AG09319 (cell line): ENCODE data around the gene SRSF7.
A peak's percentile ranks its signal among the peaks of the same experiment; 100 is the strongest.
"Not testable (repeated sequence)": the region's sequence is repeated elsewhere in the genome, so short reads cannot be mapped to it uniquely, and the experiment has no call there.

Experiments used
- DNase-seq: peaks from one replicate; pipeline ENCODE4 v3.0.0-alpha.2; 2010; ENCODE audit warnings: low read depth; ENCODE audit errors: extremely low read depth
- CTCF ChIP-seq: IDR thresholded peaks from 2 replicates; pipeline ENCODE4 v1.5.1; 2011; ENCODE audit warnings: low read depth, mild to moderate bottlenecking, inconsistent platforms, low read length, moderate library complexity

The SRSF7 gene

DNA sequence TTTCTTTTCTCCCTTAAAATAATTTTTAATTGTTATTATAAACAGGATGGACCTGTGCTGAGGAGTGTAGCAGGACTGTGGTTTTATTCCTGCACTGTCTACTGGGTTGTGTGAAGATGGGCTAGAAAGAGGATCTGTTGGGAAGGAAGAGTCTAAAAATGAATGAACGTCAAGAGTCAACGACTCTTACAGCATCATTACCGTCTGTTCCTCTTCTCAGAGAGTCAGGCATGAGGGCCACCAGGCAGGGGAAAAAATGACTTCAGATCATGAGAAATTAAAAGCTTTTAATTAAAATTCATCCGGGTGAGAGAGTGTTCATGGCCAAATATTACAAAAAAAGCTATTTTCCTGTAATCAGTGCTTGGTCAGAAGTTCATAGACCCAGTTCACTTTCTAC is 32.6 kb downstream of the SRSF7 start:
- no peak for TF ChIP-seq CTCF
- no peak for DNase-seq

DNA sequence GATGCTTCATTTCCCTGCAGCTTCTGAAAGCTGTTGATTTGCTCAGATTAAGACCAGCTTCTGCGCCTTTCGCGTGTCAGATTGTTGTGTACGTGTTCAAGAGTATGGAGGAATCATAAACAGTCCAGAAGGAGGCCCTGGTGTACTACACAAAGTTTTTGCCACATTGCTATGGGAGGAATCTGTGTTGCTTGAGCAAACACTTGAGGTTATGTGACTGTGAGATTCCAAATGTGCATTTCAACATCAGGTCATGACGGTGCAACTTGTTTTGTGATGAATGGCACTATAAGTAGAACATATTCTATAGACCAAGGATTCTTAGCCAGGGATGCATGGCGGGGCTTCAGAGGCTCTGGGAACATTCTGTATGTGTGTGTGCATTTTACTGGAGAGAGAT is 35.0 kb downstream of the SRSF7 start:
- no peak for TF ChIP-seq CTCF
- DNase-seq, result peak; percentile 16

DNA sequence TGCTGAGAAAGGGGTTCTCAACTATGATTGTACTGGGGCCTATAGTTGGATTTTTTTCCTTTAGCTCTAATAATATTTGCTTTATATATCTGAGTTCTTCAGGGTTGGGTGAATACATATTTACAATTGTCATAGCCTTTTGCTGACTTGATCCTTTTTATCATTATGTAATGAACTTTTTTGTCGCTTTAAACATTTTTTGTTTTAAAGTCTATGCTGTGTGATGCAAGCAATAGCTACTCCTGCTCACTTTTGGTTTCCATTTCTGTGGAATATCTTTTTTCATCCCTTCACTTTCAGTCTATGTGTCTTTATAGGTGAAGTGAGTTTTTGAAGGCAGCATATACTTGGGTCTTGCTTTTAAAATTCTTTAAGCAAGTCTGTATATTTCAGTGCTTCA is 36.2 kb downstream of the SRSF7 start:
- DNase-seq, result not testable (repeated sequence)

GRCh38 chr2:38713338-38713737 is 37.8 kb downstream of the SRSF7 start:
- DNase-seq, result no peak
- no peak for TF ChIP-seq CTCF

DNA sequence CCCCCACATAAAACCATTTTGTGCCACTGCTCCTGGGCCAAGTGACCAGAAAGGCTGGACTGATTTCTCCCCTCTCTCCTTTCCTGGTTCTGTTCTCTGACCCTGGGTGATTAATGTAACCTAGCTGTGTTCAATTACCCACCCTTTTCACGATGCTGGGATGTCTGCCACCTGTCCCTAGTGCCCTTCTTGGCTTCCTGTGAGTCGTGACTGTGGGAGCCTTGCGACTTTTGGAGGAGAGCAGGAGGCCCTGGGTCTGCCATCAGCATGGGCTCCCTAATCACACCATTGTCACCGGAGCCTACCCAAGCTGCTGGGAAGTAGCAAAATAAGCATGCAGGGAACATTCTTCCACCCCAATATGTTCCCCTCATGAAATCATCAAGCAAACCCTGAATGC is 38.3 kb downstream of the SRSF7 start:
- no peak for DNase-seq
- TF ChIP-seq CTCF, result no peak

- TF ChIP-seq CTCF, result no peak
- DNase-seq, result no peak
These were observed 38.7 kb downstream of the SRSF7 start for GRCh38 chr2:38712413-38712812.

DNA sequence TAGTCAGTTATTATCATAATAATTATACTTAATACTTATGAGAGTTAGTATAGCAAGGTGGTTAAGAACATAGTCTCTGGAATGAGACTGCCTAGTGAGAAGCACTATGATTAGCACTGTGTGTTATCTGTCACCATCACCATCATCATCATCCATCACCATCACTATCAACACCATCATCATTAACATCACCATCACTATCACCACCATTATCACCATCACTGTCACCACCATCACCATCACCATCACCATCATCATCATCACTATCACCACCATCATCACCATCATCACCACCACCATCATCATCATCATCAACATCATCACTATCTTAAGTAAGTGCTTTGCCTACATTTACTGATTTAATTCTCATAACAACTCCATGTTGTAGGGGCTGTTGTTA is 39.6 kb downstream of the SRSF7 start:
- TF ChIP-seq CTCF, result no peak
- DNase-seq, result no peak

DNA sequence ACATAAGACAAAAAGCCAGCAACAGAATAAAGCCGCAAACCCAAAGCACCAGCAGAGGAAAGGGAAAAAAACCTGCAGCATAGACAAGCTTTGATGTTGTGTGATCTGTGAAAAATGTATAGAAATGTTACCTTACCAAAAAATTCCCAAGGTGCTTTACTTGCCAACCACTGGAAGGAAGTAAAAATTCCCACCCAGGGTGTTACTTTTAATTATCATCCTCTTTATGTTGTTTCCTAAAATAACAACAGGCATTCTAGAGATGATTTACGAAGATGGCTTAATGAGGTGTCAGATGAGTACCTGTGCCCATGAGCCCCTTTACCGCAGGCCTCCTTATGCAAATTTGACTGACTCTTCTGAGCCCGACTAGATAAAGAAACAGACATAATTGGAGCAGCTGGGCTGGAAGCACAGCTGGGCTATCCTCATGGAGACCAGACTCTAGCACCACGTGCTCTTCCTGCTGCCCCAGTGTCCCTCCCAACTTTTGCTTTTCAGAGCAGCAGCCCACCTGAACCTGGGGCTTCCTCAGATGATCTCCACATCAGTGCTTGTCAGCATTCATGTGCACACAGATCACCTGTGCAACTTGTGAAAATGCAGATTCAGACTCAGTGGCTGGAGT is 41.5 kb downstream of the SRSF7 start:
- no peak for DNase-seq
- TF ChIP-seq CTCF, result no peak
